ENCODE results near the gene ARHGAP8.

The ARHGAP8 gene

DNA sequence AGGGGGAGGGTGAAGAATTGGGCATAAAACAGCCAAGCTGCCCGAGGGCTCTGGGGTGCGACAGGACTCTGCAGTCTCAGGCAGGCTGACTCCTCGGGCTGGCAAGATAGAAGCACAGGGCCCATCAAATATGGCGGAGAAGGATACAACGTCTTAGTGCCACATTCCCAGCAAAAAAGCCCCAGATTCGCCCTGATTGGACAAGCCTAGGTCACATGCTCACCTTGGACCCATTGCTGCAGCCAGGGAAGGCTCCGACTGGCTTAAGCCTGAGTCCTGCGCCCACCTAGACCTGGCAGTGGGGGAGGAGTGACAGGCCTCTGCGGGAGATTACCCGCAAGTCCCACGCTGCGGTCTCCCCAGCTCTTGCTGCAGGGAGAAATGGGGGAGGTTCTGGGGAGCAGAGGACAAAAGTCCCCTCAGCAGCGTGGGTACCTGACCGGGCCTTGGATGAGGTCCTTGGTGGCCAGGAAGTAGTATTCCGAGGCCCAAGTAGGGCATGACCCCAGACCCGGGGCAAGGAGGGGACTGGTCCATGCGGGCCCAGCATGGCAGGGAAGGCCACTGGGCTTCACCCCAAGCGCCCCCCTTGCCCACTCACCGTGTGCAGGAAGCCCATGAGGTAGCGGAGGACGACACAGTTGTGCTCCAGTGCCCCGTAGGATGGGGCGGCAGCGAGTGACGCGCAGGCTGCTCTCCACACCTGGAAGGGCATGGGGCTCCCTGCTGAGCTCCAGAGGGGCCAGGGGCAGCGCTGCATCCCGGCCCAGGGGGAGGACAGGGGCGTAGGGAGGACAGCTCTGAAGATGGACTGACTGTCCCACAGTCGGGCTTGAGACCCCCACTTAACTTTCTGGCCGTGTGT lies 113.0 kb downstream of the ARHGAP8 start:
- no peak for DNase-seq

DNA sequence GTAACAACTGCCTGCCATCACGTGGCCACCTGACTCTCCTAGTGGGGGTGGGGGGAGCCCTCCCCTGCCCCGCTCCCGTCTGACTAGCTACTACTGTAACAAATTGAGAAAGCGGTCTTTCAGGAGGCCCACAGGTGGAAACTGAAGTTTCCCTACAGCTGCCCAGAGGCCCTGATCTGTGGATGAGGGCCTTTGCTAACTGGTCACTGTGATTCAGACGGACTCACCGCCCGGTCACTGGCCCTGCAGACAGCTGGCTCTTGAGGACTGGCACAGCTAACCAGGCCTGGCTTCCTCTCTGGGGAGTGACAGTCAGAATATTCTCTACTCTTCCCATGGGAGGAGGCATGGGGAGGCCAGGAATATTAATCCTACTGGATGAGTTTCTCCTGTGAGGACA lies 116.8 kb downstream of the ARHGAP8 start:
- DNase-seq, result no peak

DNA sequence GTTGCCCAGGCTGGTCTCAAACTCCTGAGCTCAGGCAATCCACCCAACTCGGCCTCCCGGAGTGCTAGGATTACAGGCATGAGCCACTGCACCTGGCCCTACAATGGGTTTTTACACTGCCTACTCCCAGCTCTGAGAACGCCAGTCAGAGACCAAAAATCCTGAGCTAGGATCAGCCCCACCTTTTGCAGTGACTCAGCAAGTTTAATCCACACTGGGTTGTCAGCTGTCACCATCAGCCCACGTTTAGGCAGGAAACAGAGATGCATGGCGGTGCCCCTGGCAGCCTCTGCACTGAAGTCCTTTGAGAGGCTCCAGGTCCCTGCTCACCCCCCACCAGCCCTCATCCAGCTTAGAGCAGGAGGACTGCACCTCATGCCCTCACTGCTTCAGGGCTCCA lies 117.6 kb downstream of the ARHGAP8 start:
- peak; percentile 32 for DNase-seq

DNA sequence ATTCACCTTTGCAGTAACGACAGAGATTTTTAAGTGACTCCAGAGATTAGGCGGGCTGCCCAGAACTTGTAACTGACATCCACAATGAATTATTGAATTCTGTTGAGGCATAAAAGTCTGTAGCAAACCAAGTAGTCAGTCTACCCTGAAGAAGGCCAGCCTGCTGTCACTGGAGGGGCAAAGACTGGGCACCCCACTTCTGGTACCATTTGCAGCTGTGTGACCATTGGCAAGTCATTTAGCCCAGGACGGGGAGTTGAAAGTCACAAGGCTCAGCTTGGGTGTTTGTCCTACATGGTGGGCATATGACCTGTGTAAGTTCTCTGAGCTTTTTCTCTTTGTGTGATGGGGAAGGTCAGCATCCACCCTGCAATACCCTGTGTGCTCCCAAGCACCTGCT lies 119.4 kb downstream of the ARHGAP8 start:
- no peak for DNase-seq

DNA sequence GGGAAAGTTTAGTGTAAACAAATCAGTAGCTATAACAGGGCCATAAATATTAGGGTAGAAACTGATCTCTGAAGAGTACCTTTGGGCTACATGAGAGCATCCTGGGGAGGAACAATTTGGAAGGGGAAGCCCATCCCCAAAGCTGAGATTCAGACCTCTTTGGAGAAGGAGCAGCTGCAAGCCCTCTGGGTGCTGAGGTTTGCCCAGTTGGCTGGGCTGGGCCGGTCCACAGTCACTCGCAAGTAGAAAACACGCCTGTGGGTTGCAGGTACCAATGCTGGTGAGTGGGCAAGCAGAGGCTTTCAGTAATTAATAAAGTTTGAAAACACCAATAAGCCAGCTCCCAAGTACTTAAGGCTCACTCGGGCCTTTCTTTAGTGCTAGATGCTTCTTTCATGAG lies 124.5 kb downstream of the ARHGAP8 start:
- no peak for DNase-seq

DNA sequence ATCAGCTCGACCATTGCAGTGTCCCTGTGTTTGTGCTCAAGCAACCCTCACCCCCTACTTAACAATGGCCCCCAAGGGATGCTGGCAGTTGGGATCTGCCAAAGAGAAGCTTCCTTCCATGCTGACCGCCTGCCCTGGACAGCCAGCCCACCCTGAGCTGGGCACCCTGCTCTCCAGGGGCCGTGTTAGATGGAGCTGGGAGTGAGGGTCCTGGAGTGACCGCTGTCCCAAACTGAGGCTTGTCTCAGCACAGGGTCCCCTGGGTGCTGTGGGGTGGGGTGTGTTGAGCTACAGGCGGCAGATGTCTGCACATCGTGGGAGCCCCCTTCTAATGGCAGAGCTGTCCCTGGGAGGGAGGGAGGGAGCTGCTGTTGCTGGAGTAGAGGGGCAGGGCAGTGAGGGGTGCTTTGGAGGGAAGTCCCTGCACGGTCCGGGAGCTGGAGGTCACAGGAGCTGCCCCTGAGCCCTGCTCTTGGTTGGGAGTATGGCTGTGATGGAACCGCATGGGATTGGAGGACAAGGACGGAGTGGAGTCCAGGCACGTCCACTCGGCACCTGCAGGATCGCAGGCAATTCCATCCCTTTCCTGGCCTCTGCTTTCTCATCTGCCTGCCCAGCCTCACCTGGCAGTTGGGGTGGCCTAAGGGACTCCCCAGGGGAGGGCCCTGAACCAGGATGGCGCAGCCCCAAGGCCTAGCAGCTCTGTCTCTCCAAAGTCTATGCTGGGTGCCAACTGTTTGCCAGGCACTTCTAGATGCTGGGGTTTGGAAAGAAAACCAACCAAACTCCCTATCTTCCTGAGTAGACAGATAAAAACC lies 126.3 kb downstream of the ARHGAP8 start:
- no peak for DNase-seq

DNA sequence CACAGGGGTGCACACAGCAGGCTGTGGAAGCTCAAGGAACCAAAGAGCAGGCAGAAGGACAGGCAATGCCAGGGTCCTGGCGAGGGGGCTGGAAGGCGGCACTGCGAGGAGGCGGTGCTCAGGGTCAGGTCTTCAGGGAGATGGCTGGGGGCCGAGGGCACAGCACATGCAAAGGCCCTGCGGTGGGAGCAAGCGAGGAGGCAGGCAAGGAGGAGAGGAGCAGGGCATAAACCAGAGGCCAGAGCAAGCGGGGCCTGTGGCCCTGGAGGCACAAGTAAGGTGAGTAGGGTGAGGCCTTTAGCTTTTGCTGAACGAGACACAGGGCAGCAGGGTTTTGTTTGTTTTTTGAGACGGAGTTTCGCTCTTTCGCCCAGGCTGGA lies 126.9 kb downstream of the ARHGAP8 start:
- DNase-seq, result no peak

DNA sequence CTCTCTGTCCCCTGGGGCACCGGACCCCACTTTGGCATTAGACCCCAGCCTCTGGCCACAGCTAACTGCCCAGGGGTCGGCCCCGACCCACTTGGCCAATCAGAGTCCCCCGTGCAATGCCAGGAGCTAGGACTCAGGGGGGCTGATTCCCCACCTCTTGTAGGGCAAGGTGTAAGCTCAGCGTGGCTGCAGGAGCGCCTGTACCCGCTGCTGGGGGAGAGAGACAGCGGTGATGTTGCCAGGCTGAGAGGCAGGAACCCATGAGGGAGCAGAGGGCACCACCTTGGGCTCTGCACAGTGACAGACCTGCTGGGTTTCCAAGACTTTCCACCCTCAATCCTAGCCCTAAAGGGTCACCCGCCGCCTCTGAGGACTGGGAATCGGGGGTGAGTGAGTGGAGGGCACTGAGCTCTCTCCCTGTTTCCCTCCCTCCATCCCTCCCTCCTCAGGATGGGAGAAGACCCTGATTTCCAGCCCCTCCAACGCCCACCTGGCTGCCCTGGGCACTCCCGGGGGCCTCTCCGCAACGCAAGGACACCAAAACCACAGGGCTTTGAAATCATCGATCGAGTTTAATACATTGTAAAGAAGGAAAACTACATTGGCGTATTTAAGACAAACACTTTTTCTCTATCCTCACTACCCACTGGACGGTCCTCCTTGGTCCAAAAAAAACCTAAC lies 128.4 kb downstream of the ARHGAP8 start:
- DNase-seq, result no peak

DNA sequence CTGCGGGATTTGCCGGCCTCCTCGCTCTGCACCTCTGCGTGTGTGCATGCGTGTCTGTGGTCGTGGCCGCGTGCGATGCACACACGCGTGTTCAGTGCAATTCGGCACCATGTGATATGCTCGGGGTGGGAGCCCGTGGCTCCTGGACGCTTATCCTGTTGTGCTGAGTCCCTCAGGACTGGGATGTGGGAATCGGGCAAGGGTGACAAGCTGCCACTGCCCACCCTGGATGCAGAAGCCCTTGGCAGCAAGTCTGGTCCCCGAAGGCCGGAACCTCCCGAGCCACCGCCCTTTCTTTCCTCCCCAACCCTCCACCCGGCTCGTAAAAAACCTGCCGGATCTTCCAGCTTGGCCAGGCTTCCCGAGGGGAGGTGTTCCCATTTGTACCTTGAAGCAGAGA lies 129.2 kb downstream of the ARHGAP8 start:
- no peak for DNase-seq

DNA sequence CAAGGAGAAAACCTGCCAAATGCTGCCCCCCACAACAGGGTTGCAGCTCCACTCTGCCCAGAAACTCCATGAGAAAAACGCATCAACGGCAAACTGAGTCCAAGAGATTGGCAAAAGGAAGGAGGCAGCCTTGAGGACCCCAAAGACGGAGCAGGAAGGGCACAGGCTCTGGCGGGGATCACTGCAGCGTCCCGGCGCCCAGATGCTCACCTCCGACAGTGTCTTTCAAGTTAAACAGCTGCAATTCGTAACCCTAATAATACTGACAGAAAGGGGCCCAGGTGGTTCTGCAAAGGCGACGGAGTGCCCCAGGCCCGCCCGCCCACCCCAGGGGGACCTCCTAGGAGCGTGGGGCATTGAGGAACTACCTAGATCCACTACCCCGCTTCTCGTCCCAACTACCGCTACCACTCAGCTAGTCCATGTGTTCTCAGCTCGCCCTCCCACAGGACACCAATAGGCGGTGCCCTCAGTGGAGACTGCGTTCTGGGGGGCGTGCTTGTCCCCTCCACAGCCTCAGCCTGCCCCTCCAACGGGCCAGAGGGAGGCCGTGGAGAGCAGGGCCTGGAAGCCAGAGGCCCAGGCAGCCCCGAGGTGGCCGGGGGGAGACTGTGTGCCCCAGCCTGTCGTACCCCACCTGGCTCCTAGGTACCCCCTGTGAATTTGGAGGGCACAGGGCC lies 130.0 kb downstream of the ARHGAP8 start:
- no peak for DNase-seq

DNA sequence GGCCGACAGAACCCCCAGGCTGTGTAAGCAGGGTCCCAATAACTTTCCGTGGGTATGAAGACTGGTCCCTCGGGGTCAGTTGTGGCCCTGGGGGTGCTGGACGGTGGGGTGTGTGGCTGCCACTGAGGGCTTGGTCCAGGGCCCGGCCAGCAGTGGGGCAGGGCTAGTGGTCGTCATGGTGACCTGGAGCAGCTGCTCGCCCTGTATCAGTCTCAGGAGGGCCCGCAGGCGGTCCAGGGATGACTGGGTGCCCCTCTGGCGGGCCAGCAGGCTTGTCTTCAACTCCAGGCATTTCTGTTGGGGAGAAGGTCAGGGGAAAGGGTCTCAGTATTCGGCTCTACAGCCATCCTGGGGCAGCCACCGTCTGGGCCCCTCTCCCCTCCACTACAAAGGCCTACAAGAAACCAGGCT lies 130.6 kb downstream of the ARHGAP8 start:
- no peak for DNase-seq

DNA sequence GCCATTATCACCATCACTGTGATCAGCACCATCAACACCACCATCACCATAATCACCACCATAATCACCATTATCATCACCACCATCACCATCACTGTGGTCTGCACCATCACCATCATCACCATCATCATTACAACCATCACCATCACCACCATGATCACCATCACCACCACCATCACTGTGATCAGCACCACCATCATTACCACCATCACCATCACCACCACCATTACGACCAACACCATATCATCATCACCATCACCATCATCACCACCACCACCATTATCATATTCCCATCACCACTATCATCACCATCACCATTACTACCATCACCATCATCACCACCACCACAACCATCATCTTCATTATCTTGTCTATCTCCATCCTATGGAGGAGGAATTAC lies 132.2 kb downstream of the ARHGAP8 start:
- no peak for DNase-seq

DNA sequence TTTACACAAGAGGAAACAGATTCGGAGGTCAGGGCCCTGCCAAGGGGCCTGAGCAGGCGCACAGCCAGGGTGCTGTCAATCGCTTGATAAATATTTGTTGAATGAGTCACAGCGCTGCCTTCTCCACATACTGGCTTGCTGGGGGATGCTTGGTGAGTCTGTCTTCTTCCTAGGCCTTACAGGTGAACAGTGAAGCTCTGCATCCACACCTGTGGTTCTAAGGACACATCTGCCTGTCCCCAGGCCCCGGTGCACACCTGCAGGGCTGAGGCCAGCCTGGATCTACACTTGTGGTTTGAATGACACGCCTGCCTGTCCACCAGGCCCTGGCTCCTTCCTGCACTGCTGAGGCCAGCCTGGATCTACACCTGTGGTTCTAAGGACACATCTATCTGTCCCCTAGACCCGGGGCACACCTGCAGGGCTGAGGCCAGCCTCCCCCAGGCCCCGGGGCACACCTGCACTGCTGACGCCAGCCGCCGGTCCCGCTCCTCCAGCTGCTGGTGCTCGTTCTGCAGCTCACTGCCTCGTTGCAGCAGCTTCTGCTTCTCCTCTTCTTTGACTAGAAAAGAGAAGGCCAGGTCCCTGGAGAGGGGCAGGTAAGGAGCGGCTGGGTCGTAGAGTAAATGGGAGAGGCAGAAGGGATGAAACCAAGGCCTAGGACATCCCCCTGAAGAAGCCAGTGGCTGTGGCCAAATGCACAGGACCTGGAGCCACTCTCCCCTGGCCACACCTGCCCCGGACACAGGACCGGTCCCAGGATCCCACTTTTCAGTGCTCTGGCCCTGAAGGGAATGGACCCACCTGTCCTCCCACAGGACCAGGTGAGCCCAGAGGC lies 132.8 kb downstream of the ARHGAP8 start:
- DNase-seq, result peak; percentile 49

DNA sequence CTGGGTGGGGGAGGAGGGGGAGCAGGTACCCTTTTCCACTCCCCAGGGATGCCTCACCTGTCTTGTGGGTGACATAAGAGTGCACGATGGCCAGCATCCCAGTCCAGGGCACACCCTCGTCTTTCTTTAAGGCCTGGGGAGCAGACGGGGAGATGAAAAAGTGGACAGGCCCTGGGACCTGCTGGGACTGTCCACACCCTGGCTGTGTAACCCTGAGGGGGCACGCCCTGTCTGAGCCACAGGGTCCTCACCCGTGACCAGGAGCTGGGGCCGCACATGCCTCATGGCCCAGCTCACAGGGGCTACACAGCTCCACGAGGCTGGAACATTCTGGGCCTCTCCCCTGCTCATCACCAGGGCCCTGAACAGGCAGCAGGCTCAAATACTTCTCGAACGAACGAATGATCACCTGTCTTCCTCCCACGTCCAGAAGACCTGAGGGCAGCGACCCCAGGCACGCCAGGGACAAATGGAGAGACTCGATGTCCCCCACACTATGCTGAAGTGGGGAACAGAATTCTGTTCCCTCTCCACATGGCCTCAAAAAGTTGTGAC lies 133.5 kb downstream of the ARHGAP8 start:
- DNase-seq, result no peak

DNA sequence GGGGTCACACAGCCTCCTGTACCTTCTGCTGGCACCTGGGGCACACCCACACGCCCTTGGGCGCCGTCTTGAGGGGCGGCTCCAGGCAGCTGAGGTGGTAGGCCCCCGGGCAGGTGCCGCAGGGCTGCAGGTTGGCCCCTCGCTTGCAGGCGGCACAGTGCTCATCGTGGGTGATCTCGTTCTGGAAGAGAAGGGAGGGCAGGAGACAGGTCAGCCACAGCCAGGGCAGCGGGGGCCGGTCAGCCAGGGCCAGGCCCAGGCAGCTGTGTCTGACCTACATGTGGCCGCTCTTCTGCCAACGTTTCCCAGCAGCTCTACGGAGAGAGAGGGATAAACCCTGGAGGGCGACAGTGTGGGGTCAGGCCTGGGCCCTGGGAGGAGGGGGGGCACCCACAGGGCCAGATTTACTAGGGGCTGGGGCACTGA lies 135.6 kb downstream of the ARHGAP8 start:
- DNase-seq, result no peak

DNA sequence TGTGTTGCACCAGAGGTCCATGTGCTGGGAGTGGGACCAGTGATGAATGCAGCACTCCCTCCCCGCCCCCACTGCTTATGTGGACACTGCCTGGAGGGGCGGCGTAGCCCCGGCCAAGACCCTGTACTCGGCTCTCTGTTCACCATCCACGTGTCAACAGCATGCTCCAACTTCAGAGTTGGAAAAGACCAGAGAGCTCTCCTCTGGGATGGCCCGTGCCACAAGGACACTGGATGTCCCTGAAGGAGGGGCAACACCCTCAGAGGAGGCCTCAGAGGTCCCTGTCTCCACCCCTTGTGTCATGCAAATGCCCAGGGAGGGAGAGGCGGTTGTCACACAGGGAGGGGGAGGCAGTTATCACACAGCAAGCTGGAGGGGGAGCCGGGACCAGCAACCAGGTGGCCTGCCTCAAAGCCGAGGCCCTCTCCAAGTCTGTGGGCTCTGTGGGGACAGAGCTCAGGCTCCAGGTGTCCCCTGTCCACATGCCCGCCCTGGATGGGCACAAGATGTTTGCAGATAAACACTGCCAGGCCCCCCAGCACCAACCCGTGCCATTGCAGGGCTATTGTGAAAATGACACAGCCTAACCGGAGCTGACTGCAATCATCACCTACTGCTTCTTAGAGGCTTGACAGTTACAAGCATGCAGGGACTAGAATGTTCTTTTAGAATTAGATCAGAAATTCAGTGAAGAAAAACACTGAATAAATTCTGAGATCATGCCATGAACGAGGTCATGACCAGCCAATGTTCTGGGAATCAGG lies 136.3 kb downstream of the ARHGAP8 start:
- no peak for DNase-seq

DNA sequence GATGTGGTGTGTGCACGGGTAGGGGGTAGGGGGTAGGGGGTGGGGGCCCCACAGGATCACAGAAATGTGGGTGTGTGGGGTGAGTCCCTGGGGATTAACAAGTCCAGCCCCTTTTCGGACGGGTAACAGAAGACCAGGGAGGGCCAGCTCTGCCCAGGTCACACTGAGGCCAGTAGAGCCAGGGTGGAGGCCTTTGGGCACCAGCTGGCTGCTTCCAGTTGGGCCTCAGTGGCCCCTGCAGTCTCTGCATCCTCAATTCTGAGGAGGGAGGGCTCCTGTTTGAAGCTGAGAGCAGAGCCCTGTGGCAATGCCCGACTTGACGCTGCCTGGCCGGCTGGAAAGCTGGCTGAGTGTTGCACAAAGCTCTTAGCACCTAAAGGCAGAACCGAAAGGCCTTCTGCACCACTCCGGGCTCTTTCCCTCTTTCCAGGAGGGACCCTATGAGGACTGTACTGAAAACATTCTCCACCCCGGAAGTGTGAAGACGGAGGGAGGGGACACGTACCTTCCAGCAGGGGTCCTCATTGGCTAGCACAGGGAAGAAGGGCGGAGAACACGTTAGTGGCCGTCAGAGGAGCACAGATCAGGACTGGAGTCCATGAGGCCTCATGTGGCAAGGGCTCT lies 137.0 kb downstream of the ARHGAP8 start:
- no peak for DNase-seq

DNA sequence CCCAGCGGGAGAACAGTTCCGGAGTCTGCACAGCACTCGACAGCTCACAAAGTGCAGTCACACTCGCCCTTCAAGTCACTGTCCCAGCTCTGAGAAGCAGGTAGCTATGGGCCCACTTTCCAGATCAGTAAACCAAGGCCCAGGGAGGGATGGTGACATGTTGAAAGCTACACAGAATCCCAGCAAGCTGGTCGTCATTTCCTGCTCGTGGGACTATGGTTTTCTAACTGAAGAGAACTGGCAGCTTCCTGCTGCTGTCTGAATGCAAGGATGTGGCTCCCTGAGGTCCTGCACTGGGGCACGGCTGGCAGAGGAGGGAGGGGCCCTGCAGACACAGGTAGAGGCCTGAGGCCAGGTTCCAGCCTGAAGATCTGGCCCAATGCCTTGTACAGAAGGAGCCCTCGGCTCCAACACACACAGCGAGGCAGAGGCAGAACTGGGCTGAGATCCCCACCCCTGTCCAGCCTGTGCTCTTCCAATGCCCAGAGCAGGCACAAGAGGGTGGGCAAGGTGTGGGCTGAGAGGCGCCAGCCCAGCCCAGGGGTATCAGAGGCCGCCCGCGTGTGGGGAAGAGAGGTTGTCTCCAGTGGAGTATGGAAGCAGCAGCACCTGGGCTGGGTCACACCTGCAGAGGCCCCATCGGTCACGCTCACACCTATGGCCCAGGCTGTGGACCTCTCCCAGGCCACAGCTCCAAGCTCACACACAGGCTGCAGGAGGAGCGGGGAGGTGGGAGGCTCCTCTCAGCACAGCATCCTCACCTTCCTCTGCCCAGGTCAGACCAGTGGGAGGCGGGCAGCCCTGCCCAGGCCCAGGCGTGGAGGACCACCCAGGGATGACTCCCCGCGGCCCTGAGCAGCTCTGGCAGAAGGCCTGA lies 138.3 kb downstream of the ARHGAP8 start:
- DNase-seq, result no peak

DNA sequence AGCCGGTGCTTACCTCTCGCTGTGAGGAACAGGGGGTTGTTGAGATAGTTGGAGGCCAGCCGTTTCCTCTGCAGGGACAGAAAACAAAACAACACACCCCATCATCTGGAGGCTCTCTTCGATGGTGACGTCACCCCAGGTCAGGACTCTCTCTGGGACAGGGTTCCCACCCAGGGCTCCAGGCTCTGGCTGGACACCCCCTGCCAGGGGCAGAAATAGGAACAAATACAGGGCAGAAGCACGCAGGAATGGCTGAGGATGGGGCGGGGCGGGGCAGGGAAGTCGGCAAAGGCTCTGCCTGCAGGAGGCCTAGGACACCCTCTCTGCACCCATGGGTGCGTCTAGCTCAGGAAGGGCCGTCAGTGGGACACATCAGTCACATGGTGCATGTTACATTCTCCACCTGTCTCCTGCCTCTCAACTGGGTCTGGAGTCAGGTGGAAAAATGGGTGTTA lies 138.9 kb downstream of the ARHGAP8 start:
- no peak for DNase-seq
